ENCODE results near the gene HNRNPAB. TPM values are rescaled to one million over a fixed set of nuclear protein-coding genes. Genes with fewer than 3 reads are reported as not detected.

The HNRNPAB gene
- total RNA-seq (2014; rRNA removed; shearing (Covaris generic)) = 98.5 and 106 TPM in 2 replicates

- peak; percentile 93 for DNase-seq (ENCODE audit: low spot score)
These were observed at the start of gene HNRNPAB for GRCh38 chr5:178204182-178204934. Gene HNRNPAB, plus strand, starts transcription at chr5:178204533. Its CDS starts 305 bp downstream, at chr5:178204838.

- DNase-seq (ENCODE audit: low spot score) = no peak
These were observed 49.3 kb upstream of the HNRNPAB start for GRCh38 chr5:178155065-178155464.

- DNase-seq (ENCODE audit: low spot score) = no peak
These were observed 44.2 kb upstream of the HNRNPAB start for GRCh38 chr5:178160176-178160575.

- no peak for DNase-seq (ENCODE audit: low spot score)
These were observed 41.9 kb upstream of the HNRNPAB start for GRCh38 chr5:178162481-178162880.

GRCh38 chr5:178163772-178164735 lies 40.3 kb upstream of the HNRNPAB start:
- DNase-seq (ENCODE audit: low spot score) = peak; percentile 69

- no peak for DNase-seq (ENCODE audit: low spot score)
These were observed 38.8 kb upstream of the HNRNPAB start for GRCh38 chr5:178165581-178165980.

- no peak for DNase-seq (ENCODE audit: low spot score)
These were observed 33.9 kb upstream of the HNRNPAB start for GRCh38 chr5:178170455-178170854.

- no peak for DNase-seq (ENCODE audit: low spot score)
These were observed 29.9 kb upstream of the HNRNPAB start for GRCh38 chr5:178174456-178174855.

- no peak for DNase-seq (ENCODE audit: low spot score)
These were observed 27.5 kb upstream of the HNRNPAB start for GRCh38 chr5:178176791-178177190.

GRCh38 chr5:178177569-178177968 lies 26.8 kb upstream of the HNRNPAB start:
- DNase-seq (ENCODE audit: low spot score) = no peak

GRCh38 chr5:178180141-178180863 lies 24.0 kb upstream of the HNRNPAB start:
- DNase-seq (ENCODE audit: low spot score) = no peak

GRCh38 chr5:178182158-178182876 lies 22.0 kb upstream of the HNRNPAB start:
- DNase-seq (ENCODE audit: low spot score) = no peak

GRCh38 chr5:178186427-178186826 lies 17.9 kb upstream of the HNRNPAB start:
- DNase-seq (ENCODE audit: low spot score) = no peak

- no peak for DNase-seq (ENCODE audit: low spot score)
These were observed 17.3 kb upstream of the HNRNPAB start, which contains the start of gene GMCL2 for GRCh38 chr5:178187014-178187413. Gene GMCL2, minus strand, starts transcription at chr5:178187371. Its CDS starts 72 bp downstream, at chr5:178187299.

- DNase-seq (ENCODE audit: low spot score) = no peak
These were observed 14.9 kb upstream of the HNRNPAB start for GRCh38 chr5:178189433-178189832.

- no peak for DNase-seq (ENCODE audit: low spot score)
These were observed 12.7 kb upstream of the HNRNPAB start for GRCh38 chr5:178191661-178192060.

- no peak for DNase-seq (ENCODE audit: low spot score)
These were observed 12.1 kb upstream of the HNRNPAB start for GRCh38 chr5:178192244-178192643.

- DNase-seq (ENCODE audit: low spot score) = no peak
These were observed 11.5 kb upstream of the HNRNPAB start for GRCh38 chr5:178192787-178193186.

GRCh38 chr5:178193251-178193809 lies 11.0 kb upstream of the HNRNPAB start:
- DNase-seq (ENCODE audit: low spot score) = no peak

GRCh38 chr5:178194026-178194425 lies 10.3 kb upstream of the HNRNPAB start:
- no peak for DNase-seq (ENCODE audit: low spot score)

GRCh38 chr5:178196281-178196812 lies 8.0 kb upstream of the HNRNPAB start:
- no peak for DNase-seq (ENCODE audit: low spot score)

All from A172 (cell line).